Adipose tissue (tissue), 3 donors: ENCODE data around the gene MSL1. TPM values are rescaled to one million over a fixed set of nuclear protein-coding genes. Genes with fewer than 3 reads are reported as not detected.
"Not testable (repeated sequence)": the region's sequence is repeated elsewhere in the genome, so short reads cannot be mapped to it uniquely, and the experiment has no call there.

Experiments
- H3K27ac ChIP-seq: one replicate; pipeline ENCODE4 v1.5.1; 2013; ENCODE audit warnings: low read depth, low read length
- WGBS, 3 donors: extraction: QIAGEN DNeasy Blood & Tissue Kit; methylation state at CpG; one replicate each; pipeline ENCODE4 v1.1.7; 2013; 5-methylcytosine and 5-hydroxymethylcytosine counted together
- polyA plus RNA-seq, 3 donors: library from polyadenylated mRNA; stranded (reverse); fragments of 200-250 nt; gene quantifications; one replicate each; pipeline ENCODE4 v1.2.3, GENCODE V29; 2013
- donor health status: healthy with polysubstance abuse.
- donor health status: Bipolar disorder and iron deficiency.
- donor health status: healthy.

Gene MSL1
- polyA plus RNA-seq, 3 donors: 33.8 to 88.4 (median 62.1) TPM

DNA sequence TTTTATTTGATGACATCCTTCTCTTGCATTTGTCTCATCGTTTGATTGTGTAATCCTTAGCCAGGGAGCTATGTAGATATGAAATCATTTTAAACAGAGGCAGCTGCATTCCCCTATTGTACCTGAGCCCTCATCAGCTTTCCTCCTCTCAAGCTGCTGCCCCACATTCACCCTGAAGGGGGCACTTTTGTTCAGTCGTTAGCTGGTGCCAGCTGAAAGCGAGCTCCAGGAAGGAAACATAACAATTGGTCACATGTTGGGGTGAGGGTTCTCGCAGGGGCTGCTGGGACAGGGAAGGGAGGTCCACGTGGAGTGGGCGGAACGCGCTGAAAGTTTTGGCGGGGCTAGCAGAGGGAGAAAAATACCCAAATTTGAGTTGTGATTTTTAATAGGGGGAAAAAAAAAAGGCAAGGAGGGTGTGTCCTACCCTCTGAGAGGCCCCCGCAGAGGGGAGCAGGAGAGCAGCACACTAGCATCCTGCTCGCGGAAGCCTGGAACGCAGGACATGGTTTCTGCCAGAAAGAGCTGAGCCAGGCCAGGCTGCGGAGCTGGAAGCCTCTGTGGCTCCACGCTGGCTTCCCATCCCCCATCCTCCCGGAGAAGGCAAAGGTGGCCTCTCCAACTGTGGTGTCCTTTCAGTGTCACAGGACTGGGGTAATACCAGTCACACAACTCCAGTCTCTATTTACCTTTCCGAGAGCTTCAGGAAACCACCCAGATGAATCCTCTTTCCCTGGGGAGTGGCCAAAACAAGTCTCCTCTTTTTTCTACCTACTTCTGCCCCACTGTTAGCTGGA, 8.5 kb upstream of the MSL1 start:
- H3K27ac ChIP-seq: peak overlapping the region; percentile 34
- 0% methylated on average over 17 of the region's 17 CpGs for WGBS, 3 donors

DNA sequence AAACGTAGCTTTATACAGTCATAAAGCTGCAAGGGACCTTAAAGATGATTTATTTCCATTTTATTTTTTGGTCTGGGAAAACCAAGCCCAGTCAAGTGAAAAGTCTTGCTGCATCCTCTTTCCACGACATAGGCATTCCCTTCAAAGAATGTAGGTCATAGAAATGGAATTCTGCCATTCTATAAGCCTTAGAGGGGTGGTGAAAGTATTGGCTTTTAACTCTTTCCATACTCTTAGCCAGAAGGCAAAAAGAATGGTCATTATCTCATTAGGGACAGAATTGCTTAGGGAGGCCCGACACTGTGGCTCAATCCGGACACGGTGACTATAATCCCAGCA, 7.9 kb upstream of the MSL1 start:
- WGBS, 3 donors: 34 to 45% (median 43%) methylated on average over 5 of the region's 5 CpGs
- H3K27ac ChIP-seq: no peak overlapping the region

DNA sequence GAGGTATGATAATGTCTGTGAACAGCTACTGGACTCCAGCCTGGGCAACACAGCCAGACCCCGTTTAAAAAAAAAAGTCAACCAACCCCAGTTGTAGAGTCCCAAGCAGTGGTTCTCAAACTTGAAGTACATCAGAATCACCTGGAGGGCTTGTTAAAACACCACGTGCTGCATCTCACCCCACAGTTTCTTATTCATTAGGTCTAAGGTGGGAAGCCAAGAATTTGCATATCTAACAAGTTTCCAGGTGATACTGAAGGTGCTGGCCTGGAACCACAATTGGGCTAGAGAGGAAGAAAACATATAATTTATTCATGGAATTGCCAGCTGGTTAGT, 6.7 kb upstream of the MSL1 start:
- 15 to 77% (median 76%) methylated on average over 2 of the region's 2 CpGs for WGBS, 3 donors
- H3K27ac ChIP-seq: no peak overlapping the region

DNA sequence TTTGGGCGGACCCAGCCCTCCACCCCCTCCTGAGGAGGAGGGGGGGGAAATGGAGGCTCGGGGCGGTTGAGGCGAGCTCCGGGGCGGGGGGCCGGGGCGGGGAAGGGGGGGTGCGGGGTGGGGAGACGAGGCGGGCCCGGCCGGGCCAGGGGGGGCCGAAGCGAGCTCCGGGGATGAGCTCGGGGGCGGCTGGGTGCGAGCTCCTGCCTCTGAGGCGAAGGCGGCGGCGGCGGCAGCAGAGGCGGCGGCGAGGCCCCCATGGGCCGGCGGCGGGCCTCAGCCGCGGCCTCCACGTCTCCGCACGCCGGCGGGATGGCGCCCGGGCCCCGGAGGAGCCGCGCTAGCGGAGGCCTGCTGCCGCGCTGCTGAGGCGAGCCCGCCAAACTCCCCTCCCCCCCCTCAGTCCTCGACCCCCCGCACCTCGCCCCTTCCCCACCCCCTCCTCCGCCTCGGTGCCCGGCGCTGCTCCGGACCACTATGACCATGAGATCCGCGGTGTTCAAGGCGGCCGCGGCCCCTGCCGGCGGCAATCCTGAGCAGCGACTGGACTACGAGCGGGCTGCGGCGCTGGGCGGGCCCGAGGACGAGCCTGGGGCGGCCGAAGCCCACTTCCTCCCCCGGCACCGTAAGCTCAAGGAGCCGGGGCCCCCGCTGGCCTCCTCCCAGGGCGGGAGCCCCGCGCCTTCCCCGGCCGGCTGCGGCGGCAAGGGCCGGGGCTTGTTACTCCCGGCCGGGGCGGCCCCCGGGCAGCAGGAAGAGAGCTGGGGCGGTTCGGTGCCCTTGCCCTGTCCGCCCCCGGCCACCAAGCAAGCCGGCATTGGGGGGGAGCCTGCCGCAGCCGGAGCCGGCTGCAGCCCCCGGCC, 596 bp downstream of the MSL1 start:
- H3K27ac ChIP-seq: peak overlapping the region; percentile 59
- 1% methylated on average over 45 to 93 of the region's 97 CpGs for WGBS, 3 donors

DNA sequence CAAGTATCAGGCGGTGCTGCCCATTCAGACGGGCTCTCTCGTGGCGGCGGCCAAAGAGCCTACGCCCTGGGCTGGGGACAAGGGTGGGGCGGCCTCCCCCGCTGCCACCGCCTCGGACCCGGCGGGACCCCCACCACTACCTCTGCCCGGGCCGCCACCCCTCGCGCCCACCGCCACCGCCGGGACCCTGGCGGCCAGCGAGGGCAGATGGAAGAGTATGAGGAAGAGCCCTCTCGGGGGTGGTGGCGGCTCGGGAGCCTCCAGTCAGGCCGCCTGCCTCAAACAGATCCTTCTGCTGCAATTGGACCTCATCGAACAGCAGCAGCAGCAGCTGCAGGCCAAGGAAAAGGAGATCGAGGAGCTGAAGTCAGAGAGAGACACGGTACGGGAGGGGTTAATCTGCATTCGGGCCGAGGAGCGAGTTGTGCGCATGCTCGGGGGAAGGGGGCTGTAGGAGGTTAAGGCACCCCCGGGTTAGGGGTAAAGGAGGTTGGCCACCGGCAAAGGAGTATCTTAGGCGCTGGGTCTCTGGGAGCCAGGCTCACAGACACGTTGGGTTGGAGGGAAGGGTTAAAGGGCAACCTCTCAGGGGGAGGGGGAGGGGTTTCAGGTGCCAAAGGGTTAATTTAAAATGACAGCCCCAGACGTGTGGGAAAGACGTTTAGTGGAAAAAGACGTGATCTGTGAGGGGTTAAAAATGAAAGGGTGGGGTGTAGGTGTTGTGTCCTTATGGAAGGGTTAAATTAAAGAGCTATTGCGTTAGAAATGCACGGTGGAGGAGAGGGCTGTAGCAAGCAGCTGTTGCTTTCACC, 1.4 kb downstream of the MSL1 start:
- H3K27ac ChIP-seq: peak overlapping the region; percentile 72
- WGBS, 3 donors: 0 to 1% (median 1%) methylated on average over 43 of the region's 43 CpGs

DNA sequence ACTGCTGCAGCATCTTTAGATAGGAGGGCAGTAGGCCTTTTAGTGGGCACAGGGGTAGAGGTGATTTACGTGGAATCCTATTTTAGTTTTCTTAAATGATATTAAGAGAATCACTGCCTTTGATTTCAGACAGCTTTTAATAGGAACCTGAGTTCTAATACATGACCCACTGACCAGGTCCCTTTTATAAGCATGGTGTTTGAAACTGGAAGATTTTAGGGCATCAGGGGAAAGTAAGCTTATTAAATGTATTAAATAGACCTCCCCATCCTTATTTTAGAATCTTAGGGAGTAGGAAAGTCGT, 2.0 kb downstream of the MSL1 start:
- WGBS, 3 donors: 0 to 1% (median 0%) methylated on average over 2 of the region's 2 CpGs
- H3K27ac ChIP-seq: no peak overlapping the region

DNA sequence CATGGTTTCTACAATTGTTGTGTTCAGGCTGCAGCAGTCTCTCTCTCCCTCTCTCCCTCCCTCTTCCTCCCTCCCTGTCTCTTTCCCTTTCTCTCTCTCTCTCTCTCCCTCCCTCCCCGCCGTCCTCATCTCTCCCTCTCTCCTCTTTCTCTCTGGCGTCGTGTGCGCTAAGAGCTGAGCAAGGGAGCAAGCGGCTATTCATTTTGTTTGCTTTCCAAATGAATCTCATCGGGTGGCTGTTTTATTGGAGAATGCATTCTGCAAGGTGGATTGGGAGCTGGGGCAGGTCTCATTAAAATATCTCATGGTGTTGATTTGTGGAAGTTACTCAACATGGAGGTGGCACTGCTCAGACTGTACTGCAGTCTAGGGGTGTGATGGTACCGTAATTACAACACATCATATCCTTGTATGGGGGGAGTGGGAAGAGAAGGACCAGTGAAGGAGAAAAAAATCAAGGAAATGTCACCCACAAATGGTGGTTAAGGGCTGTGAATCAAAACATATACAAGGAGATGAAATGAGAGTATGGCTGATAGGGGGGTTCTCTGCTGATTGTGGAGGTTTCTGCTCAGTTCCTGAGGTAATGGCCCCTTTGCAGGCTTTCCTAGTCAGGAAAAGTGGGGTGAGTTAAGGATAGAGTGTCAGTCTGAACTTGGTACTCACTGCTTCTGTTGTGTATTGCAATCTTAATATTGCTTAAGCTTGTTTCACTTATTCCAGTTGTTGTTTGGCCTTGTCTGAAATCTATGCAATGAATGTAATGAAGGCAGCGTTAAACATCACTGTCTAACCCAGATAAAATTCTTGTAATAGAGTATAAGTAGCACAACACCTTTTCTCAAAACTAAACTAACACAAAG, 2.7 kb downstream of the MSL1 start:
- H3K27ac ChIP-seq: no peak overlapping the region
- WGBS, 3 donors: 2 to 5% (median 5%) methylated on average over 9 of the region's 9 CpGs

DNA sequence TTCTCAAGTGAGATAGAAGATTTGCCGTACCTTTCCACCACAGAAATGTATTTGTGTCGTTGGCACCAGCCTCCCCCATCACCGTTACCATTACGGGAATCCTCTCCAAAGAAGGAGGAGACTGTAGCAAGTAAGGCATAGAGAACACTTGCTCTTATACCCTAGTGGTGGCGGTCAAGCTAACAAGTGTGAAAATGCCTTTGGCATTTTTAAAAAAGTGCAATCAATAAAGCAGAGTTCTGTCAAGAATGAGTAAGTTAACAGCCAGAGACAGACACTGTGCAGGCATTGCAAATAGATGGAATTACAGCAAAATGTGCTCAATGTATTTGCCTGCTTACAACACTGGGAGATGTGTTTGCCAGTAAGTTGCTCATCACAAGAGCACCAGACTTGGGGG, 7.7 kb downstream of the MSL1 start:
- WGBS, 3 donors: 63 to 80% (median 74%) methylated on average over 5 of the region's 5 CpGs
- H3K27ac ChIP-seq: no peak overlapping the region

DNA sequence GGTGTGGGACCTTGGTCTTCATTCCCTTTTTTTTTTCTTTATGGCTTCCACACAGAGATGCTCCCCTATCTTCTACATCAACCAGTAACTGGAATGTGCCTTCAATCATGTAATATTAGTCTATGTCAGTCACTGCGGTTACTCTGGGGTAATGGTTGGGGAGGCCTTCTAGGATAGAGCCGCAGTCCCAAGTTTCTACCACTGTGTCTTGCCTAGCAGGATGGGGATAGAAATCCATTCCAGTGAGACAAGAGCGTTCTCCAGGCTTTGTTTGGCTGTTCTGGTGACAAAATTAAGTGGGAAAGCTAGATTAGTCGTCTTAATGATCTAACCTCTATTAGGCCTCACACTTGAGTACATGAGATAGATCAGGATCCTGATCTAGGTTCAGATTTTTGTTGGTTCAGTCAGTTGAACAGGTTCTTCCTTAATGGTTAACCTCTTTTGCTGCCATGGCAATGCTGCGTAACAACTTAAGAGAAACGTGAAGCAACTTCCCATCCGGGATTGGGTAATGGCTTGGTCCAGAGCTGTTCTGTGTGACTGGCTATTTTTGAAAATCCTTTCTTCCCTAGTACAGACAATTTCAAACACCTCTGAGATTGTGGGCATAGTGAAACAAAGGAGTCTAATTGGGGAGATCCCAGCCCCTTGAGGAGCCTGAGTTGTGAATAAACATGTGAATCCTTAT, 8.7 kb downstream of the MSL1 start:
- 66 to 78% (median 73%) methylated on average over 7 of the region's 7 CpGs for WGBS, 3 donors
- H3K27ac ChIP-seq: peak overlapping the region; percentile 21

DNA sequence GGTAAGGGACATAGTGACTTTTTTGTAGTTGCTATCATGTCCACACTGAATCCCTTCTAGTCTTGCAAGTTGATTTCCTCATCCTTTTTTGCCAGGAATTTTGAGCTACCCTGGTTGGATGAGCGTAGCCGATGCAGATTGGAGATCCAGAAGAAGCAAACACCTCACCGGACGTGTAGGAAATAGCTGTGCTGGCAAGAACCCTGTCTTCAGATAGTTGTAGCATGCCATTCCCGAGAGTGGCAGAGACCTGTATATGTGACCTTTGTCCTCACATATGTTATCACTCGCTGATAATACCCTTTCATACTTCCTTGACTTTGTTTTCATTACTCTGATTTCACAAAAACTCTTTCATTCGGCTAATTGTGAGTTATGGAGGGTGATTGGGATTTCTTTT, 12.4 kb downstream of the MSL1 start:
- 26 to 82% (median 78%) methylated on average over 7 of the region's 7 CpGs for WGBS, 3 donors
- no peak overlapping the region for H3K27ac ChIP-seq

DNA sequence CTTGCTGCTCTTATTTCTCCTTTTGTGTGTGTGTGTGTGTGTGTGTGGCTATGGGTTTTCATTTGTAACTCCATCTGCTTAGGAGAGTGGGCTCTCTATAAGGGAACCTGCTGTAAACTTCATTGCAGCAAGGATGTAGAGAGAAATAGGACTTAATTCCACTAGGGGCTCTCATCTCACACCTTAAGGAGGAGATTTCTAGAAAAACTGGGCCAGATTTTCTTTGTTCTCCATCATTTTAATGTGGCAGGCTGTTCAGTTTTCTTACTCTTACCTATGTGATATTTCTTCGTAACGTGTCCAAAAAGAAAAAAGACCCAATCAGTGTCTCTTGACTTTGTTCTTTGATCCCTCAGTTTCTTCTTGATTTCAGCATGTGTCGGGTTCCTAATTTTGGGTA, 14.0 kb downstream of the MSL1 start:
- H3K27ac ChIP-seq: no peak overlapping the region
- WGBS, 3 donors: 89 to 92% (median 90%) methylated on average over 3 of the region's 3 CpGs

DNA sequence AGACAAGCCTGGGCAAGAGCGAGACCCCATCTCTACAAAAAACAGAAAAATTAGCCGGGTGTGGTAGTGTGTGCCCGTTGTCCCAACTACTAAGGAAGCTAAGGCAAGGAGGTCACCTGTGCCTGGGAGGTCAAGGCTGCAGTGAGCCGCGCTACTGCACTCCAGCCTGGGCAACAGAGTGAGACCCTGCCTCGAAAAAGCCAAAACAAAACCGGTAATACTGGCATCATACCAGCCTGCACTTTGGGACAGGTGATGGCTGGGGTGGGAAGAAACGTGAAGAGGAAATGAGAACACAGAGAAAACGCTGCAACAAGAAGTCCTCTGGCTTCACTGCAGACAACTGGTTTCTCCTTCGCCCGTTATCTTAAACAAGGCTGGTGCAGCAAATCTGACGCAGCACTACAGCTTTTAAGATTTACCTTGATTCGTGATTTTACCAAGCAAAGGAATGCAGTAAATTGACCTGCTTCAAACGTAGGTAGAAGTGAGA, 17.8 kb downstream of the MSL1 start:
- 5 to 19% (median 16%) methylated on average over 14 of the region's 14 CpGs for WGBS, 3 donors
- peak overlapping the region; percentile 64 for H3K27ac ChIP-seq

DNA sequence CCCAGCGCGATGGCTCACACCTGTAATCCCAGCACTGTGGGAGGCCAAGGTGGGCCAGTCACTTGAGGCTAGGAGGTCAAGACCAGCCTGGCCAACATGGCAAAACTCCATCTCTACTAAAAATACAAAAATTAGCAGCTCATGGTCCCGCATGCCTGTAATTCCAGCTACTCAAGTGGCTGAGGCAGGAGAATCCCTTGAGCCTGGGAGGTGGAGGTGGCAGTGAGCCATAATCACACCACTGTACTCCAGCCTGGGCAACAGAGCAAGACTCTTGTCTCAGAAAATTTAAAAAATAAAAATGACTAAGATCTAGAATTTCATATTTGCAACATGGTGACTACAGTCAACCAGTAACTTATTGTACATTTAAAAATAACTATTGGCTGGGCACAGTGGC, 21.4 kb downstream of the MSL1 start:
- not testable (repeated sequence) for H3K27ac ChIP-seq
- WGBS, 3 donors: 90 to 98% (median 93%) methylated on average over 3 of the region's 3 CpGs

DNA sequence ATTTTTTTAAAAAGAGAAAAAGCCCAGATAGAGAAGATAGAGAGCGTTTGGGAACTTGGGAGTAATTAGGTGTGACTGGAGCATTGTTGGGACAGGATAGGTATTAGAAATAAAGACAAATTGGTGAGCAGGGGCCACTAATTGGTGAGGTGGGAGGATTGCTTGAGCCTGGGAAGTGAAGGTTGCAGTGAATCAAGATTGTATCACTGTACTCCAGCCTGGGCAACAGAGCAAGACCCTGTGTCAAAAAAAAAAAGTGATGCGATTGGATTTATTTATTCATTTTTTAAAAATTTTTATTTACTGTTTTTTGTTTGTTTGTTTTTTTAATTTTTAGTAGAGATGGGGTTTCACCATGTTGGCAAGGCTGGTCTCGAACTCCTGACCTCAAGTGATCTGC, 23.7 kb downstream of the MSL1 start:
- 91 to 98% (median 95%) methylated on average over 3 of the region's 3 CpGs for WGBS, 3 donors
- H3K27ac ChIP-seq: no peak overlapping the region

DNA sequence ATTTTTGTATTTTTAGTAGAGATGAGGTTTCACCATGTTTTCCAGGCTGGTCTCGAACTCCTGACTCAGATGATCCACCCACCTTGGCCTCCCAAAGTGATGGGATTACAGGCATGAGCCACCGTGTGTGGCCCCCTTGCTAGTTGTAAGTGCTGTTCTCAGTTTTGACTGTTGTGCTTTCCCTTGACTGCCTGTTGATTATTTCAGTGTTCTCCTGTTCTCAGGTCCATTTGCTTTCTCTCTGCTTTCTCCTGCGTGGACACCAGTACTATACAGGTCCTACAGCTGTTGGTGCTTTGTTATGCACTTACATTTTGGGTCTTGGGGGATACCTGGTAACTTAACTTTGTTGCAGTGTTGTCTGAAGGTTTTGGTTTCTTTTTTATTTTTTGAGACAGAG, 26.8 kb downstream of the MSL1 start:
- 85 to 88% (median 86%) methylated on average over 3 of the region's 3 CpGs for WGBS, 3 donors
- H3K27ac ChIP-seq: no peak overlapping the region

DNA sequence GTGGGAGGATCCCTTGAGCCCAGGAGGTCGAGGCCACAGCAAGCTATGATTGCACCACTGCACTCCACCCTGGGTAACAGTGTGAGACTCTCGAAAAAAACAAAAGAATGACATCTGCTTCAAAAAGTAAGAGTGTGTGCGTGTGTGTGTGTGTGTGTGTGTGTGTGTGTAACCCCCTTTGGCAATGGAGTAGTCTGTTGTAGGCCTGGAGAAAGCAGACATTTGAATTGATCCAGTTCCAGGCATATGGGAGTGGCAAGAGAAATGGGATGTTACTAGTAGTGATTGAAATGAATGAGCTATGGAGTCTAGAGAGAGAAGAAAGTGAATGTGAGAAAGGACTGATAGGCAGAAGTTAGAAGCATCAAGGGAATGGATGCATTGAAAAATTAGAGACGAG, 28.5 kb downstream of the MSL1 start:
- no peak overlapping the region for H3K27ac ChIP-seq
- 63 to 76% (median 63%) methylated on average over 4 of the region's 4 CpGs for WGBS, 3 donors

DNA sequence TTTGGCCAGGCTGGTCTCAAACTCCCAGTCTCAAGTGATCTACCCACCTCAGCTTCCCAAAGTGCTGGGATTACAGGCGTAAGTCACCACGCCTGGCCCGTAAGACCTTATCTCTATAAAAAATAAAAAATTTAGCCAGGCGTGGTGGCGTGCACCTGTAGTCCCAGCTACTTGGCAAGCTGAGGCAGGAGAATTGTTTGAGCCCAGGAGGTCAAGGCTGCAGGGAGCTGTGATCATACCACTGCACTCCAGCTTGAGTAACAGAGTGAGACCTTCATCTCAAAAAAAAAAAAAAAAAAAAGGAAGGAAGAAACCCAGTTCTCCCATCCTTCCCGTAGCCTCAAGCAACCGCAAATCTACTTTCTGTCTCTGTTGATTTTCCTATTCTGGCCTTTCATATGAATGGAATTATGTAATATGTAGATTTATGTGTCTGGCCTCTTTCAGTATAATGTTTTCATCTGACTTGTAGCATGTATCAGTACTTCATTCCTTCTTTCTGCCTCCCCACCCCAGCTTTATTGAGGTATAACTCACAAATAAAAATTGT, 29.7 kb downstream of the MSL1 start:
- WGBS, 3 donors: 47 to 65% (median 61%) methylated on average over 7 of the region's 7 CpGs

More for the DNA sequence above, 29.7 kb downstream of the MSL1 start:
- no peak overlapping the region for H3K27ac ChIP-seq
